ENCODE measurements around the gene PKD2. TPM values are rescaled to one million over a fixed set of nuclear protein-coding genes. Genes with fewer than 3 reads are reported as not detected.

The PKD2 gene
- total and polyA plus RNA-seq, 12 donors = 19.2 to 74.1 (median 38.9) TPM

GRCh38 chr4:88043001-88043400 is 35.6 kb downstream of the PKD2 start:
- intact Hi-C loops (cut with DNase I) = no loop called here
- Histone ChIP-seq H3K36me3 (replicated peaks in 1 of 2) (peaks cover 0 to 86% of the 10 kb centered on the region in 2 donors), H3K4me3 (no peak overlapping the region), H3K27me3 (no peaks in the 10 kb centered on the region), H3K9me3 (replicated peaks in 1 of 3) (no peaks in the 10 kb centered on the region), H3K27ac (no peak overlapping the region), H3K4me1 (replicated peaks in 1 of 2) (no peaks in the 10 kb centered on the region)
- no peak for DNase-seq
- TF ChIP-seq CTCF (IDR thresholded peaks at IDR 0.05) = no peak
- no peak for TF ChIP-seq POLR2A (IDR thresholded peaks at IDR 0.05)
- WGBS, 4 donors = 73 to 83% (median 80%) methylated on average over 1 of the region's 1 CpG

- no peaks in the 10 kb centered on the region for H3K9me3 ChIP-seq (replicated peaks in 1 of 3)
- no peaks in the 10 kb centered on the region for H3K4me1 ChIP-seq (replicated peaks in 1 of 2)
- TF ChIP-seq POLR2A (IDR thresholded peaks at IDR 0.05) (no peak), CTCF (IDR thresholded peaks at IDR 0.05) (no peak)
- 92 to 96% (median 93%) methylated on average over 8 of the region's 8 CpGs for WGBS, 4 donors
- H3K36me3 ChIP-seq (replicated peaks in 1 of 2) = peaks cover 0 to 79% of the 10 kb centered on the region in 2 donors
- no peaks in the 10 kb centered on the region for H3K27me3 ChIP-seq
- intact Hi-C loops (cut with DNase I) = no loop called here
- no peak overlapping the region for H3K27ac ChIP-seq
- no peak overlapping the region for H3K4me3 ChIP-seq
- no peak for DNase-seq
These were observed 36.3 kb downstream of the PKD2 start for GRCh38 chr4:88043586-88044340.

- H3K9me3 ChIP-seq (replicated peaks in 1 of 3) = no peaks in the 10 kb centered on the region
- TF ChIP-seq CTCF (IDR thresholded peaks at IDR 0.05) = no peak
- TF ChIP-seq POLR2A (IDR thresholded peaks at IDR 0.05) = no peak
- intact Hi-C loops (cut with DNase I) = no loop called here
- no peak for DNase-seq
- no peak overlapping the region for H3K27ac ChIP-seq
- H3K4me3 ChIP-seq = no peak overlapping the region
- H3K36me3 ChIP-seq (replicated peaks in 1 of 2) = peaks cover 0 to 66% of the 10 kb centered on the region in 2 donors
- no peaks in the 10 kb centered on the region for H3K27me3 ChIP-seq
- no peaks in the 10 kb centered on the region for H3K4me1 ChIP-seq (replicated peaks in 1 of 2)
These were observed 37.6 kb downstream of the PKD2 start for GRCh38 chr4:88045021-88045420.

- no peak overlapping the region for H3K4me3 ChIP-seq
- H3K27ac ChIP-seq = no peak overlapping the region
- H3K27me3 ChIP-seq = no peaks in the 10 kb centered on the region
- H3K9me3 ChIP-seq (replicated peaks in 1 of 3) = no peaks in the 10 kb centered on the region
- no peak for TF ChIP-seq CTCF (IDR thresholded peaks at IDR 0.05)
- TF ChIP-seq POLR2A (IDR thresholded peaks at IDR 0.05) = no peak
- no peak for DNase-seq
- intact Hi-C loops (cut with DNase I) = no loop called here
- peaks cover 0 to 40% of the 10 kb centered on the region in 2 donors for H3K36me3 ChIP-seq (replicated peaks in 1 of 2)
- WGBS, 4 donors = 80 to 85% (median 83%) methylated on average over 4 of the region's 4 CpGs
- no peaks in the 10 kb centered on the region for H3K4me1 ChIP-seq (replicated peaks in 1 of 2)
These were observed 46.8 kb downstream of the PKD2 start for GRCh38 chr4:88054229-88054628.

Measured in adrenal gland (tissue), 12 donors.